ENCODE results near the gene RNF214. TPM values are rescaled to one million over a fixed set of nuclear protein-coding genes. Genes with fewer than 3 reads are reported as not detected.
"Not testable (repeated sequence)": the region's sequence is repeated elsewhere in the genome, so short reads cannot be mapped to it uniquely, and the experiment has no call there.

The RNF214 gene
- total RNA-seq, result 10 to 100 TPM; 10.2 to 12.5 TPM

- ATAC-seq (peak; percentile 93), DNase-seq (peak; percentile 80 to 84 (median 82))
- Histone ChIP-seq H3K27ac (peak within 1 kb of the TSS; percentile 66 to 95 (median 88)), H3K27me3 (no peaks in the 10 kb centered on the region), H3K36me3 (replicated peaks in 1 of 2; ENCODE audit: insufficient read depth in 1 of 2, low read depth in 2 of 2) (peaks cover 0 to 8% of the 10 kb centered on the region in 2 donors), H3K9me3 (no peaks in the 10 kb centered on the region), H3K4me3 (peak within 1 kb of the TSS; percentile 82 to 96), H3K4me1 (peaks cover 36% of the 10 kb centered on the region)
- WGBS, 2 donors, result 0 to 1% methylated on average over 6 to 44 of the region's 94 CpGs
- intact Hi-C loops (cut with DNase I), result no loop called here
- TF ChIP-seq CTCF (IDR thresholded peaks at IDR 0.05) (peak; percentile 64 to 98 (median 97)), POLR2A (IDR thresholded peaks at IDR 0.05) (peak; percentile 29 to 68 (median 67))
These were observed at the start of gene RNF214 for GRCh38 chr11:117232092-117232878. Gene RNF214 (plus strand): TSS chr11:117232671. CDS start chr11:117234273, 1,602 bp downstream.

GRCh38 chr11:117183178-117183577 is 49.3 kb upstream of the RNF214 start:
- intact Hi-C loops (cut with DNase I), result not testable (repeated sequence)

GRCh38 chr11:117183724-117184349 is 48.6 kb upstream of the RNF214 start:
- intact Hi-C loops (cut with DNase I), result no loop called here
- H3K4me1 ChIP-seq, result peaks cover 85% of the 10 kb centered on the region
- peak overlapping the region in 3 of 4 donors; percentile 50 to 81 (median 55) for H3K27ac ChIP-seq
- ATAC-seq (no peak), DNase-seq (peak in 3 of 4 donors; percentile 25 to 62 (median 55))
- 62 to 67% methylated on average over 9 to 11 of the region's 11 CpGs for WGBS, 2 donors
- peaks cover 0 to 3% of the 10 kb centered on the region in 2 donors for H3K36me3 ChIP-seq (replicated peaks in 1 of 2; ENCODE audit: insufficient read depth in 1 of 2, low read depth in 2 of 2)
- H3K9me3 ChIP-seq, result no peaks in the 10 kb centered on the region
- no peak for TF ChIP-seq CTCF (IDR thresholded peaks at IDR 0.05)
- no peak for TF ChIP-seq POLR2A (IDR thresholded peaks at IDR 0.05)
- no peak overlapping the region for H3K4me3 ChIP-seq
- H3K27me3 ChIP-seq, result no peaks in the 10 kb centered on the region

More at GRCh38 chr11:117183178-117183577, 49.3 kb upstream of the RNF214 start:
- not testable (repeated sequence) for H3K27me3 ChIP-seq; H3K36me3 ChIP-seq (replicated peaks in 1 of 2; ENCODE audit: insufficient read depth in 1 of 2, low read depth in 2 of 2); H3K4me3 ChIP-seq; H3K9me3 ChIP-seq; ATAC-seq
- peak overlapping the region in 1 of 4 donors; percentile 81 for H3K27ac ChIP-seq
- peaks cover 86% of the 10 kb centered on the region for H3K4me1 ChIP-seq
- WGBS, 2 donors, result 84 to 88% methylated on average over 13 of the region's 13 CpGs
- peak in 1 of 4 donors; percentile 11 for DNase-seq

- Histone ChIP-seq H3K36me3 (replicated peaks in 1 of 2; ENCODE audit: insufficient read depth in 1 of 2, low read depth in 2 of 2) (peaks cover 0 to 18% of the 10 kb centered on the region in 2 donors), H3K27ac (peak overlapping the region in 3 of 4 donors; percentile 46 to 81 (median 50)), H3K9me3 (no peaks in the 10 kb centered on the region), H3K27me3 (no peaks in the 10 kb centered on the region), H3K4me3 (no peak overlapping the region), H3K4me1 (peaks cover 68% of the 10 kb centered on the region)
- TF ChIP-seq POLR2A (IDR thresholded peaks at IDR 0.05) (no peak), CTCF (IDR thresholded peaks at IDR 0.05) (no peak)
- DNase-seq (peak in 2 of 4 donors; percentile 4 to 27), ATAC-seq (no peak)
- intact Hi-C loops (cut with DNase I), result no loop called here
- 61 to 85% methylated on average over 5 of the region's 5 CpGs for WGBS, 2 donors
These were observed 46.6 kb upstream of the RNF214 start for GRCh38 chr11:117185736-117186430.

GRCh38 chr11:117186431-117186761 is 46.1 kb upstream of the RNF214 start:
- 94% methylated on average over 4 of the region's 4 CpGs for WGBS, 2 donors
- DNase-seq (peak in 2 of 4 donors; percentile 3 to 10), ATAC-seq (no peak)
- H3K27me3 ChIP-seq, result no peaks in the 10 kb centered on the region
- intact Hi-C loops (cut with DNase I), result no loop called here
- H3K36me3 ChIP-seq (replicated peaks in 1 of 2; ENCODE audit: insufficient read depth in 1 of 2, low read depth in 2 of 2), result peaks cover 0 to 18% of the 10 kb centered on the region in 2 donors
- no peak overlapping the region for H3K4me3 ChIP-seq
- H3K9me3 ChIP-seq, result no peaks in the 10 kb centered on the region
- peaks cover 63% of the 10 kb centered on the region for H3K4me1 ChIP-seq
- no peak for TF ChIP-seq POLR2A (IDR thresholded peaks at IDR 0.05)
- no peak for TF ChIP-seq CTCF (IDR thresholded peaks at IDR 0.05)
- H3K27ac ChIP-seq, result peak overlapping the region in 2 of 4 donors; percentile 46 to 81

Measured in body of pancreas (tissue), 4 donors.